Cardiac muscle cell (in vitro differentiated cells and primary cell): ENCODE data around the gene MICU1. TPM values are rescaled to one million over a fixed set of nuclear protein-coding genes. Genes with fewer than 3 reads are reported as not detected.

ENCODE experiments used
- DNase-seq, 2 donors: peaks; one replicate each; pipeline versions ENCODE4 v3.0.0 to v3.0.0-alpha.2; 2010 to 2017; ENCODE audit warnings: low read depth in 1 of 2, low spot score in 1 of 2
- H3K27ac ChIP-seq: fragments of 200-600 bp; sonication (generic); 2 replicates; pipeline ENCODE4 v1.5.1; 2016
- H3K27me3 ChIP-seq: fragments of 200-600 bp; sonication (generic); 2 replicates; pipeline ENCODE4 v1.6.0; 2016; ENCODE audit warnings: control low read depth
- H3K36me3 ChIP-seq: fragments of 200-600 bp; sonication (generic); 2 replicates; pipeline ENCODE4 v1.5.1; 2016; ENCODE audit warnings: control low read depth
- H3K4me1 ChIP-seq: fragments of 200-600 bp; sonication (generic); 2 replicates; pipeline ENCODE4 v1.8.1; 2017; ENCODE audit warnings: low read depth, mild to moderate bottlenecking, mixed run types
- H3K4me3 ChIP-seq: fragments of 200-600 bp; sonication (generic); 2 replicates; pipeline ENCODE4 v1.5.1; 2016; ENCODE audit warnings: mild to moderate bottlenecking
- H3K9me3 ChIP-seq: fragments of 200-600 bp; sonication (generic); 2 replicates; pipeline ENCODE4 v1.5.1; 2017; ENCODE audit warnings: low read depth, mild to moderate bottlenecking, control low read depth
- polyA plus RNA-seq: library from polyadenylated mRNA; unstranded; fragments of >200 nt; fragmentation: Nextera tagmentation; extraction: Ambion mirVana; gene quantifications from 2 replicates; pipeline ENCODE4 v1.2.1, GENCODE V29; 2016
- total RNA-seq: library from RNA; depleted of rRNA; stranded (reverse); fragments of >200 nt; gene quantifications from 2 replicates; pipeline ENCODE4 v1.2.3, GENCODE V29; 2016
- TF ChIP-seq, protein P1 (sequence below): IDR thresholded peaks from 2 replicates; pipeline ENCODE4 v1.5.1; 2012; ENCODE audit warnings: low read depth, mild to moderate bottlenecking, low read length

The MICU1 gene
- total and polyA plus RNA-seq, 2 experiments from 2014 or later, result 48.3 to 53.2 TPM

DNA sequence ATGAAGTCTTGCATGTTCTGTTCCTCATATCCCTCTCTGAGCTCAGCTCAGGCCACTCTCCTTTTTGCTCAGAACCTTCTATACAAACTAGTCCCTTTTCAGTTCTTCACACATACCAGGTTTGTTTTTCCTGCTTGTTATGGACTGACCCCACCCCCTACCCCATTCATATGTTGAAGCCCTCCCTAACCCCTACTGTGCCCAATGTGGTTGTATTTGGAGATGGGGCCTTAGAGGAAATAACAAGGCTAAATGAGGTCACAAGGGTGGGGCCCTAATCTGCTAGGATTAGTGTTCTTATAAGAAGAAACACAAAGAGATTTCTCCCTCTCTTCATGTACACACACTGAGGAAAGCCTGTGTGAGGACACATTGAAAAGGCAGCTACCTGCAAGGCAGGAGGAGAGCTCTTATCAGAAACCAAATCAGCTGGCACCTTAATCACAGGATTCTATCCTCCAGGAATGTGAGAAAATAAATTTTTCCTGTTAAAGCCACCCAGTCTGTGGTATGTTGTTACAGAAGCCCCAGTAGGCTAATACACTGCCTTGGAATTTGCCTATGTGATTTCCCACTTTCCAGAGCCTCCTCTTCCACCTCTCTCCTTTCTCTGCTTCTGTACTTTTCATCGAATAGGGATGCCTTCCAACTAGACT, 203.9 kb downstream of the MICU1 start:
- Histone ChIP-seq H3K4me3 (no peak overlapping the region), H3K4me1 (no peaks in the 10 kb centered on the region), H3K9me3 (no peaks in the 10 kb centered on the region), H3K27me3 (no peaks in the 10 kb centered on the region), H3K27ac (no peak overlapping the region), H3K36me3 (no peaks in the 10 kb centered on the region)
- DNase-seq, result no peak
- TF ChIP-seq, protein P1, sequence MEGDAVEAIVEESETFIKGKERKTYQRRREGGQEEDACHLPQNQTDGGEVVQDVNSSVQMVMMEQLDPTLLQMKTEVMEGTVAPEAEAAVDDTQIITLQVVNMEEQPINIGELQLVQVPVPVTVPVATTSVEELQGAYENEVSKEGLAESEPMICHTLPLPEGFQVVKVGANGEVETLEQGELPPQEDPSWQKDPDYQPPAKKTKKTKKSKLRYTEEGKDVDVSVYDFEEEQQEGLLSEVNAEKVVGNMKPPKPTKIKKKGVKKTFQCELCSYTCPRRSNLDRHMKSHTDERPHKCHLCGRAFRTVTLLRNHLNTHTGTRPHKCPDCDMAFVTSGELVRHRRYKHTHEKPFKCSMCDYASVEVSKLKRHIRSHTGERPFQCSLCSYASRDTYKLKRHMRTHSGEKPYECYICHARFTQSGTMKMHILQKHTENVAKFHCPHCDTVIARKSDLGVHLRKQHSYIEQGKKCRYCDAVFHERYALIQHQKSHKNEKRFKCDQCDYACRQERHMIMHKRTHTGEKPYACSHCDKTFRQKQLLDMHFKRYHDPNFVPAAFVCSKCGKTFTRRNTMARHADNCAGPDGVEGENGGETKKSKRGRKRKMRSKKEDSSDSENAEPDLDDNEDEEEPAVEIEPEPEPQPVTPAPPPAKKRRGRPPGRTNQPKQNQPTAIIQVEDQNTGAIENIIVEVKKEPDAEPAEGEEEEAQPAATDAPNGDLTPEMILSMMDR, result no peak

DNA sequence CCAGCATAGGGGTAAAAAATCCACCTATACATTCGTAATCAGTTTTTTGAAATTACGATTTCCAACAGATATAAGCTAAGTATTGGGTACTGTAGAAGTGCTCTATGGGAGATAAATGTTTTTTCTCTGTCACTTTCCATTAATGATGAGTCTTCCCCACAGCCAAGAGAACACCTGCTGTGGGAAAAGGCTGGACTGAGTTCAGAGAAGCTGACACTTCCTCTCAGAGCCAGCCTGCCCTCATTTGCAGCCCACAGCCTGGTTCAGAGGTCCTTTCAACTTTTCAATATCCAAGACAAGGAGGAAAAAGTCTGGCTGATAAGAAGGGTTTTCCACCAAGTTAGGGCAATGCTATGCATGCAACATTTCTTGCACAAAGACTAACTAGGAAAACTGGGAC, 206.6 kb downstream of the MICU1 start:
- TF ChIP-seq, protein P1, result no peak
- no peak for DNase-seq
- H3K27ac ChIP-seq, result no peak overlapping the region

DNA sequence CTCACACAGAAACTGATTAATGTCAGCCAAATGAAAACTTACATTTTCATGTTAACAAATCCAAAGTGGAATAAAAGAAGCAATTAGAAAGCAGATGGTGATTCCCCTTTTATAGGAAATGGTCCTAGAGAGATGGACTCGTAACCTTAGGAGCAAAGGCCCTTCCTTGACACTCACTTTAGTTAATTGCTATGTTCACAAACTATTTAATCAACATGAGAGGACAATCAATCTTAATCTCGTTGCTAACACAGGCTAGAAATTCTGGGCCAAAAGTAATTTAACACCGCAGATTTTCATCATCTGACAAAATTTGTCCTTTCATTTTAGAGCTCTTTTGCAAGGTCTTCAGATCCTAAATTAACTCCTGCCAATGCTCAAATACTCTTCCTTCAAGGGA, 207.2 kb downstream of the MICU1 start:
- no peaks in the 10 kb centered on the region for H3K9me3 ChIP-seq
- TF ChIP-seq, protein P1, result no peak
- no peaks in the 10 kb centered on the region for H3K36me3 ChIP-seq
- no peak for DNase-seq
- no peak overlapping the region for H3K27ac ChIP-seq
- H3K4me1 ChIP-seq, result no peaks in the 10 kb centered on the region
- H3K4me3 ChIP-seq, result no peak overlapping the region
- no peaks in the 10 kb centered on the region for H3K27me3 ChIP-seq

More for the DNA sequence above, 206.6 kb downstream of the MICU1 start:
- H3K4me3 ChIP-seq, result no peak overlapping the region
- H3K9me3 ChIP-seq, result no peaks in the 10 kb centered on the region
- no peaks in the 10 kb centered on the region for H3K36me3 ChIP-seq
- no peaks in the 10 kb centered on the region for H3K27me3 ChIP-seq
- no peaks in the 10 kb centered on the region for H3K4me1 ChIP-seq

DNA sequence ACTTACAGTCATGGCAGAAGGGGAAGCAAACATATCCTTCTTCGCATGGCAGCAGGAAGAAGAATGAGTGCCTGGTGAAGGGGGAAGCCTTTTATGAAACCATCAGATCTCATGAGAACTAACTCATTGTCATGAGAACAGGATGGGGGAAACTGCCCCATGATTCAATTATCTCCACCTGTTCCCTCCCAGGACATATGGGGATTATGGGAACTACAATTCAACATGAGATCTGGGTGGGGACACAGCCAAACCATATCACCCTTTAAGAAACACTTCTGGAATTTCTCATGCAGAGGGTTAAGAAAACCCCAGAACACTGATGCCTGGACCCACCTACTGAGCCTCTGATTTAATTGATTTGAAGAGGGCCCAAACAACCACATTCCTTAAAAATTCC, 207.9 kb downstream of the MICU1 start:
- H3K4me3 ChIP-seq, result no peak overlapping the region
- TF ChIP-seq, protein P1, result no peak
- H3K9me3 ChIP-seq, result no peaks in the 10 kb centered on the region
- no peak overlapping the region for H3K27ac ChIP-seq
- H3K27me3 ChIP-seq, result no peaks in the 10 kb centered on the region
- no peaks in the 10 kb centered on the region for H3K4me1 ChIP-seq
- DNase-seq, result no peak
- no peaks in the 10 kb centered on the region for H3K36me3 ChIP-seq

DNA sequence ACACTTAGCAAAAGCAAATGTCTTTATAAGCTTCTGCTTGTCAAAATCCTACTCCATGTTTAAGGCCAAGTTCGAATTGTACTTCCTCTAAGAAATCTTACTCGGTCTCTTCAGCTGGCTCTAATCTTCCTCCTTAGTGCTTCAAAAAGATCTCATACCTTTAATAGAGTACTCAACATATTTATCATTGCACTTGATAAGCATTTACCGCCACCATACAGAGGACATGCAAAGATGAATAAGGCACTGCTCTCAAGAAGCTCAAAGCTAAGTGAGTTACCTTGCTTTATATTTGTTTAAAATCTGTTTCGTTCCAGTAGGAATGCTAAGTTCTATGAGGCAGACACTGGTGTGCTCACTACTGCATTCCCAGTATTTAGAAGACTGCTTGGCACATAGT, 209.2 kb downstream of the MICU1 start:
- TF ChIP-seq, protein P1, result no peak
- H3K4me1 ChIP-seq, result no peaks in the 10 kb centered on the region
- no peaks in the 10 kb centered on the region for H3K27me3 ChIP-seq
- no peaks in the 10 kb centered on the region for H3K9me3 ChIP-seq
- no peak for DNase-seq
- no peak overlapping the region for H3K4me3 ChIP-seq
- H3K27ac ChIP-seq, result no peak overlapping the region
- no peaks in the 10 kb centered on the region for H3K36me3 ChIP-seq
